DMS114 treated with DMSO at 0.1 percent for 48 hours (cell line): Measurements from ENCODE around the gene ALPG.
"Not testable (repeated sequence)": the region's sequence is repeated elsewhere in the genome, so short reads cannot be mapped to it uniquely, and the experiment has no call there.

ENCODE experiments used
- DNase-seq: peaks from one replicate; lab custom pipeline; 2025; ENCODE audit not compliant: unreplicated experiment; lab: John Stamatoyannopoulos, UW

ALPG gene

DNA sequence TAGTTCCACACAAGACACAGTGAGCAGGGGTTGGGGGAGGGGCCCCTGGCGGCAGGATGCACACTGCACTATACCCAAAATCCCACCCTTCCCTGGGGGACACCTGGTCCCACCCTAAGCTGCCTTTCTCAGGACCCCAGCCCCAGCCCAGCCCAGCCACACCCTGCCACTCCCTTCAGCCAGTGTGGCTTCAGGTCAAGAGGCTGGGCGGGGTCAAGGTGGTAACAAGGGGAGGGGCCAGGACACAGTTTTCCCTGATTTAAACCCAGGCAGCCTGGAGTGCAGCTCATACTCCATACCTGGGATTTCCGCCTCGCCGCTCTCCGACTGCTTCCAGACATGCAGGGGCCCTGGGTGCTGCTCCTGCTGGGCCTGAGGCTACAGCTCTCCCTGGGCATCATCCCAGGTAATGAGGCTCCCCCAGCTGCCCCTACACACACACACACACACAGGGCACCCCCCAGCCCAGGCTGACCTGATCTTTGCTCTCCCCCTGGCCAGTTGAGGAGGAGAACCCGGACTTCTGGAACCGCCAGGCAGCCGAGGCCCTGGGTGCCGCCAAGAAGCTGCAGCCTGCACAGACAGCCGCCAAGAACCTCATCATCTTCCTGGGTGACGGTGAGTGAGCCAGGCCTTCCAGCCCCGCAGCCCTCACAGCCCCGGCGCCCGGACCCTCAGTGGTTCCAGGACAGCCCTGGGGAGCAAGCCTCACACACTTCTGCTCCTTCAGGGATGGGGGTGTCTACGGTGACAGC, at the start of gene ALPG:
TSS of gene ALPG (plus strand) at position 289 of the 755 bp plus-strand sequence. CDS start at position 340, 51 bp downstream.
- DNase-seq = no peak

DNA sequence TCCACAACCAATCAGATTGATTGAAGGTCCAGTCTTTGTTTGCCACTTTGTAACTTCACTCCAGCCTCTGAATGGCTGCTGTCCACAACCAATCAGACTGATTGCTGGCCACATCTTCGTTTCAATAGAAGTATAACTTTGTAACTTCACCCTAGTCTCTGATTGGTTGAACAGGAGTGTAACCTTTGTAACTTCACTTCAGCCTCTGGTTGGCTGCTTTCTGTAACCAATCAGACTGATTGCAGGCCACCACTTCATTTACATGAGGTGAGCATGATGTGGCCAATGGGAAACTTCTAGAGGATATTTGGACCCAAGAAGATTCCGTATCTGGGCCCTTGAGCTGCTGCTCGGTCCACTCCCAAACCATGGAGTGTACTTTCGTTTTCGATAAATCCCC, 45.0 kb upstream of the ALPG start:
- no peak for DNase-seq

DNA sequence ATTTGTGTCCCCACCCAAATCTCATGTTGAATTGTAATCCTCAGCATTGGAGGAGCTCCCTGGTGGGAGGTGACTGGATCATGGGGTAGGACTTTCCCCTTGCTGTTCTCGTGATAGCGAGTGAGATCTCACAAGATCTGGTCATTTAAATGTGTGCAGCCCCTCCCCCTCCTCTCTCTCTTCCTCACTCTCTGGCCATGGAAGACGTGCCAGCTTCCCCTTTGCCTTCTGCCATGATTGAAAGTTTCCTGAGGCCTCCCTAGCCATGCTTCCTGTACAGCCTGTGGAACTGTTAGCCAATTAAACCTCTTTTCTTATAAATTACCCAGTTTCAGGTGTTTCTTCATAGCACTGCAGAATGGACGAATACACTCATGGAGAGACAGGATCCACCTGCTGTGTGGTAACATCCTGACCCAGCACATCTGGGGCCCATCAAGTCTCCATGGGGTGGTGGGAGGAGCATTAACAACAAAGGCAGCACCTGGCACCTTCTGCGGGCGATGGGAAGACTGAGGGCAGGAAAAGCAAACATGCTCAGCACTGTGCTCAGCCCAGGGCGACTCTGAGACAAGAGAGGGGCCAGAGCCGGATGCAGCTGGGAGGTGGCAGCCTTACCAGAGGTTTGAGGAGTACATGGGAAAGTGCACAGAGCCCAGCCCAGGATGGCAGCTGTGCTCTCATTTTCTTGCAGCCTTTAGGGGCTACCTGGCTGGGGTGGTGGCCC, 44.3 kb upstream of the ALPG start:
- DNase-seq = no peak

DNA sequence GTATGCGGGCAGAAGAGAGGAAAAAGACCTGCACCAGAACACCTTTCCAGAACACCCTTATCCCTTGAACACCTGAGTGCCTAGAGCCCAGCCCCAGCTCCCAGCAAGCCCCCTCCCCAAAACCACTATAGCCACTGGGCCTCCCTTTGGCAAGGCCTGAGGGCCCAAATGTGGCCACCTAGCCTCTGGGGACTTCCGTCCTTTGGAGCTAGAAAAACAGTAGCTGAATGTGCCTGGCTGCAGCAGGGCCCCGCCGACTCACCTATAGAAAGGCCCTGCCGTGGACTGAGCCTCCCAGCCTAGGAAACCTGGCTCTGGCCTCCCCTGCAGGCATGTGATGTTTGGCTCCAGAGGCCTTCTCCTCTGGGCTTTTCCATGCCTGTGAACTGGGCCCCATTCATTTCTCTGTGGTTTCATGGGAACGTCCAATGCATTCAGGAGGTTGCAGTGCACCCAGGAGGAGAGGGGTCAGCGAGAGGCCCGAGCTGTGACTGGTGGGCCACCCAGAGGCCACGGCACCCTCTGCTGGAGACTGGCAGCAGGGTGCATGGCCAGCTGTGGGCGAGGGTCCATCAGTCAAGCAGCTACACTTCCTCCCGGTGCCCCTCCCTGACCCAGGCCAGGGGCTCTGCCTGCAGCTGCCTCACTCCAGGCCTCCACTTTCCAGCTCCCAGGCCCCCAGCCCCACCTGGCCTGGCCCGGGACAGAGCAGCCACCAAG, 43.4 kb upstream of the ALPG start:
- DNase-seq = not testable (repeated sequence)

DNA sequence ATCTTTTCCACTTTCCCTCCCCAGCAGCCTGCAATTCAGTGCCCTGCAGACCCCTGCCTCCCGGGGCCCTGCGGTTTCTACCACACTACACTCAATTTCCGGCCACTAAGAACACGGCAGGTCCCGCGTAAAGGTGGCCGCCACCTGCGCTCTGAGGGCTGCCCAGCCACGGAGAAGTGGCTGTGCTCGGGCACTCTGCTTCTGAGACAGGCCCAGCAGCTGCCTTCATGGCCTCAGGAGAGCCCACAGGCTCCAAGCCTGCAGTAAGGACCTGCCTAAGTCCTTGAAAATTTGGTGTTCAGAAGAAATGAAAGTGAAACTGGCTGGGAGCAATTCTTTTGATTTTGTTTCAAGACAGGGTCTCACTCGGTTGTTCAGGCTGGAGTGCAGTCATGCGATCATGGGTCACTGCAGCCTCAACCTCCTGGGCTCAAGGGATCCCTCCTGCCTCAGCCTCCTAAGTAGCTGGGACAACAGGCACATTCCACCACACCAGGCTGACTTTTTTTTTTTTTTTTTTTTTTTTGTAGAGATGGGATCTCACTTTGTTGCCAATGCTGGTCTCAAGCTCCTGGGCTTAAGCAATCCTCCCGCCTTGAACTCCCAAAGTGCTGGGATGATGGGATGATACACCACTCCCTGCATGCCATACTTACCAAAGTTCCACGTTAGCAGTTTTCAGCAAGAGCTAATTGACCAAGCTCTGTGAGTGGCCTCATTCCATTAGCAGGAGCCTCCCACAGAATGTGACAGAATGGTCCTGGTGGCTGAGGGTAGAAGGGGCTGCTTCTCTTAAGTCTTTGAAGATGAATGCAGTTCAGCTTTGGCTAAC, 42.6 kb upstream of the ALPG start:
- DNase-seq = no peak

DNA sequence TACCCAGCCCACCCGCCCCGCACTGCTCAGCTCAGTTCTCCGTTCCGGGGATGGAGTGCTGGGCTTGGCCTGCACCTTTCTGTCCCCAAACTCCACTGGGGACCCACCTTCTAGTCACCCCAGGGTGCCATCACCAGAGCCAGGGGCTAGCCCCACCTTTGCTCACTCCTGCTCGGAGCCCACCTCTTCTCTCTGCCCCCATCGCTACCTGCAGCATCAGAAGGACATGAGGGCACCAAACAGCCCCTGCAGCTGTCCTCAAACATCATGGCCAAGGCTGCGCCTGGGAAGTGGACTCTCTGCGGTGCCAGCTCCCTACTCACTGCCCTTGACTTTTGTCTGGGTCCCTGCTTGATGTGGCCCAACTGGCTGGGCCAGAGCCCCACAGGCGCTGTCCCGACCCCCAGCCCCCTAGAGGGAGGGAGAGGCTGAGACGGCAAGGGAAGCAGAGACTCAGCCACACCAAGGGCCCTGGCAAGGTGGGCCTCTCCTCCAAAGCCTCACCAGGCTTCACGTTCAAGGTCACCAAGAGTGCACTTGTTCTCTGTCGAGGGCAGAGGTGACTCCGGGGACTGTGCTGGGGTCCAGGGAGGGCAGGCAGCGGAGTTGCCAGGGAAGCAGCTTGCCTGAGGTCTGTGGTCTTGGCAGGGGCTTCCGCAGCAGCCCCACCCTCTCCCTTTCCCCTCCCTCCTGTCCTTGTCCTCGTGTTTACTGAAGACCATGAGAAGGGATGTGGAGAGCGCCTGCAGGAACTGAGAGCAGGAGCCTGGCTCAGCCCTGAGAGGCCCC, 41.6 kb upstream of the ALPG start:
- not testable (repeated sequence) for DNase-seq

DNA sequence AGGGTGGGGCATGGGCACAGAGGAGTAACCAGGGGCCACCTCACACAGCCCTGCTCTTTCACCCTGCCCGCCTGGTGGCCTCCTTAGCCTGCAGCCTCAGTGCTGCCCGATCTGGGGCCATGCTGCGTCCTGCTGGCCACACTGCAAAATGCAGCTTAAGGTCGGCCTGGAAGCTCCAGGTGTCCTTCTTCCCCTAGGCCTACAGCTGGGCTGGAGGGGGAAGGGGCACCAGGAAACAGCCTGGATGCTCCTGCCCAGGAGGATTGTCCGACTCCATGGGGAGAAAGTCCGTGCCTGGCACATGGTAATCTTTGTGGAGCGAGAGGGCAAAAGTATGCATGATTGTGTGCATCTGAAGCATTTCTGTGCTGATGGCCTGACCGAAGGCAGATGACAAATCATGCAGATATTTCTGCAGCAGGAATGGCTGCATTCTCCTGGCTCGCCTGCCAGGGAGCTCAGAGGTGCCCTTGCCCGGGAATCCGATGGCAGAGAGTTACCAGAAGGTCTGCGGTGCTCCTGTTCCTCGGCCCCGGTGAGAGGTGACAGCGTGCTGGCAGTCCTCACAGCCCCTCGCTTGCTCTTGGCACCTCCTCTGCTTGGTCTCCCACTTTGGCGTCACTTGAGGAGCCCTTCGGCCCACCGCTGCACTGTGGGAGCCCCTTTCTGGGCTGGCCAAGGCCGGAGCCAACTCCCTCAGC, 40.9 kb upstream of the ALPG start:
- DNase-seq = no peak

DNA sequence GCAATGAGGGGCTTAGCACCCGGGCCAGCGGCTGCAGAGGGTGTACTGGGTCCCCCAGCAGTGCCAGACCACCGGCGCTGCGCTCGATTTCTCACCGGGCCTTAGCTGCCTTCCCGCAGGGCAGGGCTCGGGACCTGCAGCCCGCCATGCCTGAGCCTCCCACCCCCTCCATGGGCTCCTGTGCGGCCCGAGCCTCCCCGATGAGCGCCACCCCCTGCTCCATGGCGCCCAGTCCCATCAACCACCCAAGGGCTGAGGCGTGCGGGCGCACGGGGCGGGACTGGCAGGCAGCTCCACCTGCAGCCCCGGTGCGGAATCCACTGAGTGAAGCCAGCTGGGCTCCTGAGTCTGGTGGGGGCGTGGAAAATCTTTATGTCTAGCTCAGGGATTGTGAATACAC, 40.2 kb upstream of the ALPG start:
- DNase-seq = not testable (repeated sequence)

DNA sequence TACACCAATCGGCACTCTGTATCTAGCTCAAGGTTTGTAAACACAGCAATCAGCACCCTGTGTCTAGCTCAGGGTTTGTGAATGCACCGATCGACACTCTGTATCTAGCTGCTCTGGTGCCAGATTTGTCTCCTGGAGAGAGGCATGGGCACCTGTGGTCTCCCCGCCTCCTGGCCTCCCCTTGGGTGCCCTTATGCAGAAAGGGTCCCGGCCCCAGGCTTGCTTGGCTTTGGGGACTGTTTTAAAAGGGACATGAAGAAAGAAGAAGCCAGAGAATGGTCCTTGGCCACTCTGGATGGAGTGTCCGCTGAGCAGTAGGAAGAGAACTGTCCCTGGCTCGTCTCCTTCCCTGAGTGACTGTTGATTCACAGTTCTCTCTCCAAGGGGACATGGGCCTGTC, 39.6 kb upstream of the ALPG start:
- no peak for DNase-seq

DNA sequence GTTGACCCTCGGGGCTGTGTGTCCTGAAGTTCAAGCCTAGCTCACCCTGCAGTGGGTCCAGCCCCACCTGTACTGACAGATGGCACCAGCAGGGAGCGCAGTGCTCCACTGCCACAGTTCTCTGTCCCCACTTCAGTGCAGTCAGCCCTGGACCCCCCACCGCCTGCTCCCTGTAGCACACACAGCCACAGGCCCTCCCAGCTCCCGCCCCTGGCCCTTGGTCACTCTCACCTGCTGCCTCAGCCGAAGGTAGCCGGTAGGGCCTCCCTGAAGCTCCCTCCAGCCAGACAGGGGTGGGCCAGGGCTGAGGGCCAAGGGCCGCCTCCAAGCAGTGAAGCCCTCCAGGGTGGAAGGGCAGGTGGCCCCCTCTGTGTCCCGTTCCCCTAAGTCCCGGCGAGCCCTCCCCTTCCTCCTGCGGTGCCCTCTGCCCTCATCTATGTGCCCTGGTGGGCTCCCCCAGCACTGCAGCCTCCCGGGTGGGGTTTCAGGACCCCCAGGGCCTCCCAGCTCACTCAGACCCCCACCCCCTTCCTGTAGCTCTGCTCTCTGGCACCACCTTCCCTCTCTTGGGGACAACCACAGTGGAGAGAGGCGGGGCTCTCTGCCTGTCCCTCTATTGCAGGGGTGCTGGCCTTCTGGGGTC, 38.9 kb upstream of the ALPG start:
- no peak for DNase-seq

DNA sequence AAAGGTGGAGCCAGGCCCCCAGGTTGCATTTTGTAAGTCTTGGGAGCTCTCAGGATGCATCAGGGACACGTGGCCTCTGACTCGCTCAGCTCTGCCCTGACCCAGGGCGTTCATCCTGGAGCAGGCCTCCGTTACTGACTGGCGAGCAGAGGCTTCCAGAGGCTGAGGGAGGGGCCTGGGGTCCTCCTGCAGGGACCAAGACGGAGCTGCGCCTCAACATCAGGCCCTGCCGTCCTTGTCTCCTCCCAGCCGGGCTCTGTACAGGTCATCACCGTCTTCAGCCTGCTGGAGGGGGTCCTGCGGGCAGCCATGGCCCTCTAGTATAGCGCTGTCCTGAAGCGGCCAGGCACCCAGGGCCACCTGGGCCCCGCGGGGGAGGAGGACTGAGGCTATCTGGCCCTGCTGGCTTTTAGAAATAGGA, 38.3 kb upstream of the ALPG start:
- no peak for DNase-seq

DNA sequence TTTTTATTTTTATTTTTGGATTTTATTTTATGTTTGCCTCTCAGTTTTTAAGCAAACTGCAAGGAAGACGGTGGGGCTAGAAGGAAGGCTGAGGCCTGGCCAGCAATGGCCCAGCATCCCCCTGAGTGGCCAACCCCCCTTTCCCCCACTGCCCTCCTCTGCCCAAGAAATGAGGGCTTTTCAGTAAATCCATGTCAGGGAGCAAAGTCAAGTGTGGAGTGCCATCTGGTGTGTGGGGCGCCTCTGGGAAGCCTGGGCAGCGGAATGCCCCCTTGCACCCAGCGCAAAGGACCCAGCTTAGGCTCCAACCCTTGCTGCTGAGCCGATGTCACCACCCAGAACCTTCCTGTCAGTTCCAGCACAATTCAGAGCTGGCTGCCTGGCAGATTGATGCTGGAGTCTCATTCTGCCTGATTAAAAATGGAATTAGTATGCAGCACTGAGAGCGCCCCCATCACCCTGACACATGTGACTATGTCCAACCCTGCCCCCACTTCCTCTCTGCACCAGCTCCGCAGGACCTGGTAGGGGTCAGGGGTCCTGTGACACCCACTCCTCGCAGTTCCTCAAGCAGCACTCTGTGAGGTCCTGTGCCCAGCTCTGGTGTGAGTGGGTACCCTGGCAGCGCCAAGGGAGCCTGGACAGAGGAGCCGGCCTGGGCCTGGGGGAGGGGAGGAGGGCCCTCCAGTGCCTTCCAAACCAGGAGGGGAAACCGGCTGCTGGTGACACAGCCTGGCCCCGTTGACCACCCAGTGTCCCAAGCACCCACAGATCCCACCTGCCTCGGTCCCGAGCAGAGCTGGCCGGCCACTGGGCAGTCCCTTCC, 37.3 kb upstream of the ALPG start:
- no peak for DNase-seq

DNA sequence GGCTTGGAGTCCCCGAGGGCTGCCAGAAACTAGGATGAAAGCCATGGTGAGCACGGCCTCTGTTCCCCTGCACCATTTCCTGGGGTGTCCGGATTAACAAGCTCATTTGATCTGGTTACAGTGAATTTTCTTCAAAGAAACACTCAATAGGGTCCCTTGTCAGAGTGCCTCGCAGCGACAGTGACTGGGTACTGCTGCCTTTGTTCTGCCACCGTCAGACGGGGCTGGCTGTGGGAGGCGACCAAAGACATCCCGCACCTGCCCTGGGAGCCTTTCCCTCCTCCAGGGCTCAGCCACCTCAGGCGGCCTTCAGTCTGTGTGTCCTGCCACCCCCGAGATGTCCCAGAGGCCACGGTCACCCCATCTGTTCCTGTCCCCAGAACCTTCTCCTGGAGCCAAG, 36.6 kb upstream of the ALPG start:
- not testable (repeated sequence) for DNase-seq

DNA sequence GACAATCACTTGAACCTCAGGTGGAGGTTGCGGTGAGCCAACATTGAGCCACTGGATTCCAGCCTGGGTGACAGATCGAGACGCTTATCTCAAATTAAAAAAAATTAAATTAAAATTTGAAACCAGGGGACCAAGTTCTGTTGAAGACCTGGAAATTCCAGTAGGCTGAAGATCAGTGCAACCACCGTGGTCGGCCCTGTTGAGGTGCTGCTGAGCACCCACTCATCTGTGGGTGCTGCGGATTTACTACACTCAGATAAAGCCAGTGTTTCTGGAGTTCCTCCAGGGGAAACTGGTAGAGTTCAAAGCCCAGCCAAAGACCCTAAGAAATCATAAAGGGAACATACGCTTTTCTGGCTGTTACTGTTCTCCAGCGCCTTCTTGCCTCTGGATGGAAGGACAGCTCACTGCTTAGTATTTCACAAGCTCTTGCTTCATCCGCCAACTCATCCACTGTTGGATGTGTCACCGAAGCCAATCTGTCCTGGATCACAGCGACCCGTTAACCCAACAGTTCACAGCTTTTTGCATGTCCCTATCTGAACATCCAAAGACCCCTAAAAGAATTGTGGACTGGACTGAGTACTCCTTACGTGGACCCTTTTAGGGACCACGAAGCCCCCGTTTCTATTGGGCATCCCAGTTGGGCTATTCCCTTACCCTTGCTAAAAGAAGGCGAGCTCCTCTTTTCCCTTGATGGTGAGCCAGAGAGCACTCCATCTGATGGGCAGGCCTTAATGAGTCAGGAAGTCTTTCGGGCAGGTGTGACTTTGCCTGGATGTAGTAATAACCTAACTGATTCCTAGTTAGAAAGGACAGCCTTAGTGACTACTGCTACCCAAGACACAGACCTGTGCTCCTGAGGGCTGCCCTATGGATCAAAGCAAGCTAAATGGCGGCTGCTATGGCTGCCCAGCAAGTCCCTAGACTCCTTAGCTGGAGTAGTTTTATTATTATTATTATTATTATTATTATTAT, 34.1 kb upstream of the ALPG start:
- no peak for DNase-seq

DNA sequence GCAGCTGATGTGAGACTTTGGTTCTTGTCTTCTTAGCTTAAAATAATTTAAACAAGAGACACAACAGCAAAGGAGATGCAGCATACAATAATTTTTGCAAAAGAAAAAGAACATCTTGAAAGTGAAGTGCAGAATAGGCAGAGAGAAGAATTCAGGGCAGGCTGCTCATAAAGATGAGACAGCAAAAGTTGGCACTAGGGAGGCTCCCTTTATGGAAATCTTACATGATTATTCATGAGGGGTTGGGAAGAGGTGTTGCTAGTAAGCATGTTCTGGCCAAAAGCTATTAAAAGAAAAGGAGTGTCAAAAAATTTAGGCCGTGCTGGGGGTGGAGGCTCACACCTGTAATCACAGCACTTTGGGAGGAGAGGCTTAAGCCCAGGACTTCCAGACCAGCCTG, 32.3 kb upstream of the ALPG start:
- no peak for DNase-seq

DNA sequence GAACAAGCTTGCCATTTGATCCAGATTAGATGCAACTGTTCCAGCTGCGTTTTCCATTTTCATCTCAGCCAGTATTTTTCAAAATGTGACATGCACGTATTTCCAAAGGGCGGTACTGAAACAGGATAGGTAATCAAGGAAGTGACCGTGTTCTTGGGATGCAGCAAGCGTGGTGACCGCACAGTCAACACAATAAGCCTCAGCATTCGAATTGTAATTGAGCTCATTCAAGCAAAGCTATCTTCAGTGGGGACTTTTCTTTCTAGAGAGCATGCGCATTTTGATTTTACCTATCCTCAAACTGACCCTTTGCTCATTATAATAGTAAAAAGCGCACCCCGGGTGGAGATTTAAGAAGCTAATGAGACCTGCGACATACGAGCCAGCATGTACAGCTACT, 31.5 kb upstream of the ALPG start:
- no peak for DNase-seq

DNA sequence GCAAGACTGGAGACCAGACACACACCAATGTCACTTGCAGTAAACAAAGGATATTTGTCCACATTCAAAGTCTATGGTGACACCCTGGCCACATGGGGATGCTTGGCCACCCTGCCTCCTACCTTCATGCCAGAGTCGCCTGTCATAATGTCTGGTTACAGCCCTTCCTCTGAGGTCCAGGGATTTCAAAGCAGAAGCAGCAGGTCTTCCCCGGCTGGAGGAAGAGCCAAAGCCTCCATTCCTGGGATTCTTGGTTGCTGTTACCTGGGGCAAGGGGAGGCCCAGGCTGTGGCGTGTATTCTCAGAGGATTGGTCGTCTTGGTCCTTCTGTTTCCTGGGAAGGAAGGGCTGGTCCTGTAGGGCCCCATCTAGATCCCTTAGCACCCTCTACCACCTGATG, 30.4 kb upstream of the ALPG start:
- DNase-seq = no peak
